Osteoblast (primary cell): ENCODE results near the gene ADD1. TPM values are rescaled to one million over a fixed set of nuclear protein-coding genes. Genes with fewer than 3 reads are reported as not detected.
A peak's percentile ranks its signal among the peaks of the same experiment; 100 is the strongest.

ENCODE experiments used
- DNase-seq: peaks from one replicate; pipeline ENCODE4 v3.0.0; 2011; ENCODE audit warnings: low spot score, mixed read lengths; ENCODE audit not compliant: insufficient read length; ENCODE audit errors: missing footprints
- H2AFZ ChIP-seq: 2 replicates; pipeline ENCODE4 v1.6.0; 2011; ENCODE audit warnings: mild to moderate bottlenecking, low read length
- H3K27ac ChIP-seq: 2 replicates; pipeline ENCODE4 v1.5.1; 2011; ENCODE audit warnings: mild to moderate bottlenecking, low read depth, low read length, moderate library complexity
- H3K27me3 ChIP-seq: 2 replicates; pipeline ENCODE4 v1.6.0; 2012; ENCODE audit warnings: mild to moderate bottlenecking, control low read depth, inconsistent platforms, low read length, moderate library complexity; ENCODE audit not compliant: insufficient read depth
- H3K36me3 ChIP-seq: 2 replicates; pipeline ENCODE4 v1.5.1; 2011; ENCODE audit warnings: mild to moderate bottlenecking, low read length, control low read depth, moderate library complexity; ENCODE audit not compliant: insufficient read depth
- H3K4me1 ChIP-seq: 2 replicates; pipeline ENCODE4 v1.5.1; 2011; ENCODE audit warnings: mild to moderate bottlenecking, low read length, control low read depth, moderate library complexity; ENCODE audit not compliant: insufficient read depth
- H3K4me2 ChIP-seq: 2 replicates; pipeline ENCODE4 v1.6.0; 2011; ENCODE audit warnings: mild to moderate bottlenecking, low read length; ENCODE audit not compliant: insufficient read depth
- H3K4me3 ChIP-seq: fragments of 200-600 bp; sonication (generic); 3 replicates; pipeline ENCODE4 v1.5.1; 2012; ENCODE audit warnings: mild to moderate bottlenecking, low read length, inconsistent platforms; ENCODE audit not compliant: insufficient read depth
- H3K79me2 ChIP-seq: 2 replicates; pipeline ENCODE4 v1.6.0; 2012; ENCODE audit warnings: mild to moderate bottlenecking, low read length, control low read depth, inconsistent platforms; ENCODE audit not compliant: insufficient read depth
- H3K9me3 ChIP-seq: 2 replicates; pipeline ENCODE4 v1.5.1; 2011; ENCODE audit warnings: low read depth, low read length, control low read depth
- H4K20me1 ChIP-seq: 2 replicates; pipeline ENCODE4 v1.6.0; 2012; ENCODE audit warnings: mild to moderate bottlenecking, low read length, control low read depth; ENCODE audit not compliant: insufficient read depth
- CTCF ChIP-seq: IDR thresholded peaks from 2 replicates; pipeline ENCODE4 v1.5.1; 2011; ENCODE audit warnings: mild to moderate bottlenecking, low read depth, low read length, moderate library complexity; ENCODE audit errors: extremely low read depth
- total RNA-seq: library from RNA; depleted of rRNA; stranded (reverse); fragments of >200 nt; gene quantifications from 2 replicates; pipeline ENCODE4 v1.2.3, GENCODE V29; 2012

ADD1 gene
- total RNA-seq, 1 donor: 200 TPM

- no peak overlapping the region for H3K27ac ChIP-seq
- no peaks in the 10 kb centered on the region for H3K27me3 ChIP-seq
- H3K4me1 ChIP-seq: no peaks in the 10 kb centered on the region
- no peak overlapping the region for H2AFZ ChIP-seq
- peaks cover 13% of the 10 kb centered on the region for H3K79me2 ChIP-seq
- peaks cover 95% of the 10 kb centered on the region for H3K36me3 ChIP-seq
- no peaks in the 10 kb centered on the region for H4K20me1 ChIP-seq
- no peak overlapping the region for H3K4me3 ChIP-seq
- no peaks in the 10 kb centered on the region for H3K9me3 ChIP-seq
- peak; percentile 58 for TF ChIP-seq CTCF
- no peak overlapping the region for H3K4me2 ChIP-seq
- DNase-seq: peak; percentile 84
Measured at GRCh38 chr4:2948895-2949781, 105.5 kb downstream of the ADD1 start.

DNA sequence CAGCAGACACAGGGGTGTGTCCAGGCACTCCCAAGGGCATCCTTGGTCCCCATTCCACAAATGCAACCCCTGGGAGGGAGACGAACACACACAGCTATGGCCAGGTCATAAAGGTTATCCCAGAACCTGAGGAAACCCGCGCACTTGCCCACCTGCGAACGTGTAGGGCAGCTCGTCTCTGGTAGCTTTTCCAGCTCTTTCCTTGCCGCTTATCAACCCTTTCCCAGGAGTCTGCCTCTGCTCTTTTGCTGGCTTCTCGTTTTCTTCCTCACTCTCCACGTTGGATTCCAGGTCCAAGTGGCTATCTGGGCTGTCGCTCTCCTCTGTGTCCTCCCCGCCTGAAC, 106.1 kb downstream of the ADD1 start:
- Histone ChIP-seq H3K79me2 (peaks cover 19% of the 10 kb centered on the region), H4K20me1 (peaks cover 4% of the 10 kb centered on the region), H3K36me3 (peaks cover 96% of the 10 kb centered on the region), H3K9me3 (no peaks in the 10 kb centered on the region), H3K4me2 (no peak overlapping the region), H3K27ac (peak overlapping the region; percentile 10), H2AFZ (no peak overlapping the region), H3K4me1 (no peaks in the 10 kb centered on the region), H3K4me3 (no peak overlapping the region), H3K27me3 (no peaks in the 10 kb centered on the region)
- peak; percentile 30 for DNase-seq
- no peak for TF ChIP-seq CTCF

DNA sequence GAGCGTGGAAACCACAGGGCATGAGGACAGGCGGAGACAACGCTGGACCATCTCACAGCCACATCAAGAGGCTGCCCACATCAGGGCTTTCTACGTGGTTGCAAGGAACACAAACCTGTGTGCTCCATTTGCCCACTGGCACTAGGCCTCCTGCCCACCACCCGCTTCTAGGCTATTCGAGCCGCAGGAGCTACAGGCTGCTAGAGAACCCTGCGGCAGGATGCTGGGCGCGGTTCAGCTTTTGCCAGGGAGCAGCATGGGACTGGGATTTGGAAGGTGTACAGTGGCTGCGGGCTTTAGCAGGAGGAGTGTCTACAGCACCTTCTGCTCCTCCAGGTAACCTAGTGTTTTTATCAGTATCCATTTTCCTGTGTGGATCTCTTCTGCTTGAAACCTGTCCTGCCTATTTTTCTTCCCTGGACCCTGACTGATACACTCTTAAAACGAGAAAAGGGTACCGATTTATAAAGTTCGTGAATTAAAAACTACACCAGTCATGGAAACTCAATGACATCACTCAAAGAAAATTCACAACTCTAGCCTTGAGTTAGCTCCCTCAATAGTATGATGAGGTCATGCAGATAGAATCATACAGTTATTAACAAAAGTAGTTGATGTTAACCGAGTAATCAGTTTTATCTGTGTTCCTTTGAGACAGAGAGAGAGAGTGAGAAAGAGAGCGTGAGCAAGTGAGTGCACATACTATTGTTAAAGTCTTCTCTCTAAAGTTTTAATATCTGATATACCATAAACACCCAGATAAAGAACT, 106.8 kb downstream of the ADD1 start:
- H3K9me3 ChIP-seq: no peaks in the 10 kb centered on the region
- peaks cover 20% of the 10 kb centered on the region for H3K79me2 ChIP-seq
- H3K27me3 ChIP-seq: no peaks in the 10 kb centered on the region
- TF ChIP-seq CTCF: no peak
- no peak overlapping the region for H3K4me3 ChIP-seq
- H3K4me2 ChIP-seq: no peak overlapping the region
- no peaks in the 10 kb centered on the region for H3K4me1 ChIP-seq
- peak overlapping the region; percentile 14 for H3K27ac ChIP-seq
- H2AFZ ChIP-seq: no peak overlapping the region
- peak; percentile 80 for DNase-seq
- peaks cover 4% of the 10 kb centered on the region for H4K20me1 ChIP-seq
- peaks cover 90% of the 10 kb centered on the region for H3K36me3 ChIP-seq

GRCh38 chr4:2953496-2953895, 109.9 kb downstream of the ADD1 start:
- peak; percentile 34 for DNase-seq
- no peak overlapping the region for H2AFZ ChIP-seq
- no peaks in the 10 kb centered on the region for H3K27me3 ChIP-seq
- H3K79me2 ChIP-seq: peaks cover 49% of the 10 kb centered on the region
- no peak for TF ChIP-seq CTCF
- no peak overlapping the region for H3K4me3 ChIP-seq
- H4K20me1 ChIP-seq: peaks cover 5% of the 10 kb centered on the region
- no peak overlapping the region for H3K4me2 ChIP-seq
- H3K9me3 ChIP-seq: no peaks in the 10 kb centered on the region
- H3K27ac ChIP-seq: no peak overlapping the region
- H3K36me3 ChIP-seq: peaks cover 84% of the 10 kb centered on the region
- peaks cover 9% of the 10 kb centered on the region for H3K4me1 ChIP-seq
